ENCODE results near the gene NCK1.

The NCK1 gene

DNA sequence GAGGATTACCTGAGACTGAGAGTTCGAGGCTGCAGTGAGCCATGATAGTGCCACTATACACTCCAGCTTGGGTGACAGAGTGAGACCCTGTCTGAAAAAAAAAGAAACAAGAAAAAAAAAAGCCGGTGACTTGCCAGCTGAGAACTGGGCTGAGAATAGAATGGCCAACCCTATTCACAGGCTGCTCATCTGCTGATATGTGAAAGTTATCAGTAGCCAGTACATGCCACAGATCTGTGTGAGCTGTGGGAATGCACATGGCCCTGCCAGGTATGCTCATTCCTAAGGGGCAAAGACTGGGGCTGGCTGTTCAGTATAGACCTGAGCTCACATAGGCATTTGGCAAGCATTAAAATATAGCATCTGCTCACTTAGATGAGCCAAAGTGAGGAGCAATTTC lies 126.6 kb downstream of the NCK1 start:
- Histone ChIP-seq H3K36me3 (no peaks in the 10 kb centered on the region), H3K27me3 (no peaks in the 10 kb centered on the region), H3K4me1 (ENCODE audit: control insufficient read depth in 1 of 2, insufficient read depth in 1 of 2, low read depth in 1 of 2, low read length in 1 of 2) (no peaks in the 10 kb centered on the region), H3K9me3 (no peaks in the 10 kb centered on the region), H3K27ac (no peak overlapping the region), H3K4me3 (ENCODE audit: low read depth in 1 of 2, low read length in 1 of 2) (no peak overlapping the region)
- TF ChIP-seq, protein P1, sequence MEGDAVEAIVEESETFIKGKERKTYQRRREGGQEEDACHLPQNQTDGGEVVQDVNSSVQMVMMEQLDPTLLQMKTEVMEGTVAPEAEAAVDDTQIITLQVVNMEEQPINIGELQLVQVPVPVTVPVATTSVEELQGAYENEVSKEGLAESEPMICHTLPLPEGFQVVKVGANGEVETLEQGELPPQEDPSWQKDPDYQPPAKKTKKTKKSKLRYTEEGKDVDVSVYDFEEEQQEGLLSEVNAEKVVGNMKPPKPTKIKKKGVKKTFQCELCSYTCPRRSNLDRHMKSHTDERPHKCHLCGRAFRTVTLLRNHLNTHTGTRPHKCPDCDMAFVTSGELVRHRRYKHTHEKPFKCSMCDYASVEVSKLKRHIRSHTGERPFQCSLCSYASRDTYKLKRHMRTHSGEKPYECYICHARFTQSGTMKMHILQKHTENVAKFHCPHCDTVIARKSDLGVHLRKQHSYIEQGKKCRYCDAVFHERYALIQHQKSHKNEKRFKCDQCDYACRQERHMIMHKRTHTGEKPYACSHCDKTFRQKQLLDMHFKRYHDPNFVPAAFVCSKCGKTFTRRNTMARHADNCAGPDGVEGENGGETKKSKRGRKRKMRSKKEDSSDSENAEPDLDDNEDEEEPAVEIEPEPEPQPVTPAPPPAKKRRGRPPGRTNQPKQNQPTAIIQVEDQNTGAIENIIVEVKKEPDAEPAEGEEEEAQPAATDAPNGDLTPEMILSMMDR (IDR thresholded peaks at IDR 0.05): no peak

DNA sequence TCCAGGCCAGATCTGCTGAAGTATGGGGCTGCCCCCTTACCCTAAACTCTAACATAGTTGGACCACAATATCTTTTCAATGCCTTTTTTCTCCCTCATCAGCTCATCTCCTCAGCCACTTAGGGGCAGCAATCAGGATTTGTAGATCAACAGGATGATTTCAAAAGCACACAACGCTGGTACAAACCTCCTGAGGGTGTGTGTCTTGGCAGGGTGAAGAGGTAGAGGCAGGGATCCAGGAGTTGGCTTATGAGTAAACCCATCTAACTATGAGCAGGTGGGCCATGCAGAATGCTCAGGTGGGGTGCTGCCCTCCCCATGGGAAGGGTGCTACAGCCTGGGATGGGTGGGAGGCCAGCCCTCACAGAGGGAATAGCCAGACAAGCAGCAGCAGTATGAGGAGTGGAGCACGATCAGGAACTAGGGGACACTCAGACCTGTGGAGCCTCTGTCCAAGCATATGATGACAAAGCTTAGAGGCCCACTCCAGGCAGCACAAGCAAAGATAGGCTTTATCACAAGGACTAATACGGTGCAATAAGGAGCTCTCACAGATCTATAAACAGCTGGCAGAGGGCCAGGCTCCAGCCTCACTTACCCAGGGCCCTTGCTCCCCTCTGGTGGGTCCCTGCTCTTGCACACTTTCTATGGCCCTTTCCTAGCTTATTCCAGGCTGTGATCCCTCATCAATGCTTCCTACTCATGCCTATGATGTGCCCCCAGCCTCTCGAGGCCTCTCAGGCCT lies 127.9 kb downstream of the NCK1 start:
- H3K36me3 ChIP-seq: no peaks in the 10 kb centered on the region
- TF ChIP-seq, protein P1 (IDR thresholded peaks at IDR 0.05): no peak
- no peaks in the 10 kb centered on the region for H3K9me3 ChIP-seq
- H3K27ac ChIP-seq: no peak overlapping the region
- no peaks in the 10 kb centered on the region for H3K27me3 ChIP-seq
- H3K4me3 ChIP-seq (ENCODE audit: low read depth in 1 of 2, low read length in 1 of 2): no peak overlapping the region
- H3K4me1 ChIP-seq (ENCODE audit: control insufficient read depth in 1 of 2, insufficient read depth in 1 of 2, low read depth in 1 of 2, low read length in 1 of 2): no peaks in the 10 kb centered on the region

DNA sequence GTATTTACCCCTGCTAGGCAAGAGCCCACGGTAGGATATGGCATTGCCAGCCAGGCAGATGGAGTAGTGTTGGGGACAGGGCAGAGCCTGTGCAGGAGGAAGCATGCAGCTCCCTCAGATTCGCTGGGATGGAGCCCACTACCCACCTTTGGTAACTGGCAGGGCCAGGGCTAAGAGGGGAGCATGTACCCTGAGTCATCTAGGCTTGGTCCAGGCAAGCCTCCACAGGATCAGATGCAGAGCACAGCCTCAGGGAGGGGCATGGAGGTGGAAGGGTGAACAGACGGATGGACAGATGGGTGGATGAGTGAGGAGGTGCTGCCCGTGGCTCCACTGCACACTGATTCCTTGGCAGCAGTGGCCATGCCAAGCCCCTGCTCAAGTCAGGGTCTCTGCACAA lies 128.8 kb downstream of the NCK1 start:
- TF ChIP-seq, protein P1 (IDR thresholded peaks at IDR 0.05): no peak
- Histone ChIP-seq H3K36me3 (no peaks in the 10 kb centered on the region), H3K27ac (no peak overlapping the region), H3K4me3 (ENCODE audit: low read depth in 1 of 2, low read length in 1 of 2) (no peak overlapping the region), H3K27me3 (no peaks in the 10 kb centered on the region), H3K4me1 (ENCODE audit: control insufficient read depth in 1 of 2, insufficient read depth in 1 of 2, low read depth in 1 of 2, low read length in 1 of 2) (no peaks in the 10 kb centered on the region), H3K9me3 (no peaks in the 10 kb centered on the region)

DNA sequence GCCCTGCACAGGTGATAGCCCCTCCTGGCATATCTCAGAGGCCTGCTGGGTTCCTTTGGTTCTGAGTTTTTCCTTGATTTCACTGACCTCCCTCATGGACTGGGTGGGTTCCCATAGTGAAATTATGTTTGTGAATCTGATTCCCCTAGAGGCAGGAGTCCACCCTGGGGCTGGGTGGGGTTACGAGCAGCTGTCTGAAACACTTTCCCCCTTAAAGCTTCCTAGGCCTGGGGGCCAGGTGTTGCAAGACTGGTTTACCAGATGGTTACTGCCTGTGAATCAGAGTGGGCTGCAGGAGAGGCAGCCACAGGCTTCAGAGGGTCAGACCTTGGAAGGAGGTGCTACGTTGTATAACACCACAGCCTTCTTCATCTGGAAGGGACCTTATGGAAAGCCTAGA lies 130.1 kb downstream of the NCK1 start:
- Histone ChIP-seq H3K36me3 (no peaks in the 10 kb centered on the region), H3K4me3 (ENCODE audit: low read depth in 1 of 2, low read length in 1 of 2) (no peak overlapping the region), H3K4me1 (ENCODE audit: control insufficient read depth in 1 of 2, insufficient read depth in 1 of 2, low read depth in 1 of 2, low read length in 1 of 2) (no peaks in the 10 kb centered on the region), H3K27me3 (no peaks in the 10 kb centered on the region), H3K27ac (no peak overlapping the region), H3K9me3 (no peaks in the 10 kb centered on the region)
- TF ChIP-seq, protein P1 (IDR thresholded peaks at IDR 0.05): no peak

DNA sequence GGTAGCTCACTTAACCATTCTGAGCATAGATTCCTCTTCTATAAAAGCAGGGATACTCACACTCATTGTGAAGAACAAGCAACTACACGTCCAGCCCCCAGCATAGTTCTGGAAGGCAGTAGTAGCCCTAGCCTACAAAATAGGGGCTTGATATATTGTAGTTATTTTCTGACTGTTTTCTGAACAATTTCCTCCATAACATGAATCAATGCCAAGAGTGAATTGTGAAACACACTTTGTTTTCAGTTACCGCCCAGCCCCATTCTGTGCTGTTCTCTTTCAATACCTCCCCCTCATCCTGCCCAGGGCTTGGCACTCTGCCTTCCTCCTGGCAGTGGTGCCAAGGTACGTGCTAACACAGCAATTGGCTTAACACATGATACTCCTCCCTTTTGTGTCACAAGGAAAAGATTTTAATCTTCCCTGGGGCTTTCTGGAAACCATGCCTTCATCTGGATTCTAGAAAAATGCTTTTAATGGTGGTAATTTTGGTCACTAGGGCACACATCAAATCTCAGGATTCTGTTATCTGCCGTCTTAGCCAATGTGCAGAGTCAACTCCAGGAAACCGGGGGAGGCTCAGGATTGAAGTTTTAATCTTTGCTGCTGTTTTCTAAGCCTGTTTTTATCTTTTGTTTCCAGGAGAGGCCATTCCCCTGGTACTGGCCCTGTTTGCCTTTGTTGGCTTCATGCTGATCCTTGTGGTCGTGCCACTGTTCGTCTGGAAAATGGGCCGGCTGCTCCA lies 132.9 kb downstream of the NCK1 start:
- H3K4me3 ChIP-seq (ENCODE audit: low read depth in 1 of 2, low read length in 1 of 2): no peak overlapping the region
- no peaks in the 10 kb centered on the region for H3K36me3 ChIP-seq
- H3K9me3 ChIP-seq: no peaks in the 10 kb centered on the region
- H3K4me1 ChIP-seq (ENCODE audit: control insufficient read depth in 1 of 2, insufficient read depth in 1 of 2, low read depth in 1 of 2, low read length in 1 of 2): no peaks in the 10 kb centered on the region
- H3K27ac ChIP-seq: no peak overlapping the region
- TF ChIP-seq, protein P1 (IDR thresholded peaks at IDR 0.05): no peak
- no peaks in the 10 kb centered on the region for H3K27me3 ChIP-seq
